ENCODE results near the gene ZBTB20.

The ZBTB20 gene

GRCh38 chr3:114903213-114903612 is 243.9 kb downstream of the ZBTB20 start:
- Mint-ChIP-seq H3K27me3 (ENCODE audit: low read depth) (no peaks in the 10 kb centered on the region), H3K9me3 (no peaks in the 10 kb centered on the region), H3K4me3 (no peak overlapping the region), H3K36me3 (ENCODE audit: low read depth) (no peaks in the 10 kb centered on the region), H3K27ac (no peak overlapping the region), H3K4me1 (ENCODE audit: low read depth) (no peaks in the 10 kb centered on the region)

GRCh38 chr3:114902691-114903101 is 244.4 kb downstream of the ZBTB20 start:
- H3K27ac Mint-ChIP-seq: no peak overlapping the region
- no peaks in the 10 kb centered on the region for H3K36me3 Mint-ChIP-seq (ENCODE audit: low read depth)
- H3K4me1 Mint-ChIP-seq (ENCODE audit: low read depth): no peaks in the 10 kb centered on the region
- no peaks in the 10 kb centered on the region for H3K27me3 Mint-ChIP-seq (ENCODE audit: low read depth)
- H3K4me3 Mint-ChIP-seq: no peak overlapping the region
- H3K9me3 Mint-ChIP-seq: no peaks in the 10 kb centered on the region

- no peaks in the 10 kb centered on the region for H3K9me3 Mint-ChIP-seq
- no peak overlapping the region for H3K4me3 Mint-ChIP-seq
- no peaks in the 10 kb centered on the region for H3K4me1 Mint-ChIP-seq (ENCODE audit: low read depth)
Measured at GRCh38 chr3:114900908-114901307, 246.2 kb downstream of the ZBTB20 start.

GRCh38 chr3:114899186-114899931 is 247.7 kb downstream of the ZBTB20 start:
- no peaks in the 10 kb centered on the region for H3K9me3 Mint-ChIP-seq
- H3K27ac Mint-ChIP-seq: no peak overlapping the region

More at GRCh38 chr3:114900908-114901307, 246.2 kb downstream of the ZBTB20 start:
- no peaks in the 10 kb centered on the region for H3K36me3 Mint-ChIP-seq (ENCODE audit: low read depth)
- H3K27ac Mint-ChIP-seq: no peak overlapping the region
- H3K27me3 Mint-ChIP-seq (ENCODE audit: low read depth): no peaks in the 10 kb centered on the region

GRCh38 chr3:114896978-114897377 is 250.1 kb downstream of the ZBTB20 start:
- H3K9me3 Mint-ChIP-seq: no peaks in the 10 kb centered on the region
- H3K27me3 Mint-ChIP-seq (ENCODE audit: low read depth): no peaks in the 10 kb centered on the region
- no peak overlapping the region for H3K27ac Mint-ChIP-seq
- no peaks in the 10 kb centered on the region for H3K36me3 Mint-ChIP-seq (ENCODE audit: low read depth)
- no peak overlapping the region for H3K4me3 Mint-ChIP-seq
- no peaks in the 10 kb centered on the region for H3K4me1 Mint-ChIP-seq (ENCODE audit: low read depth)

More at GRCh38 chr3:114899186-114899931, 247.7 kb downstream of the ZBTB20 start:
- no peaks in the 10 kb centered on the region for H3K4me1 Mint-ChIP-seq (ENCODE audit: low read depth)
- H3K27me3 Mint-ChIP-seq (ENCODE audit: low read depth): no peaks in the 10 kb centered on the region
- no peaks in the 10 kb centered on the region for H3K36me3 Mint-ChIP-seq (ENCODE audit: low read depth)
- H3K4me3 Mint-ChIP-seq: no peak overlapping the region

- no peaks in the 10 kb centered on the region for H3K9me3 Mint-ChIP-seq
- no peaks in the 10 kb centered on the region for H3K27me3 Mint-ChIP-seq (ENCODE audit: low read depth)
- no peaks in the 10 kb centered on the region for H3K4me1 Mint-ChIP-seq (ENCODE audit: low read depth)
- H3K36me3 Mint-ChIP-seq (ENCODE audit: low read depth): no peaks in the 10 kb centered on the region
- no peak overlapping the region for H3K27ac Mint-ChIP-seq
- no peak overlapping the region for H3K4me3 Mint-ChIP-seq
Measured at GRCh38 chr3:114893361-114893760, 253.7 kb downstream of the ZBTB20 start.

GRCh38 chr3:114892880-114893279 is 254.2 kb downstream of the ZBTB20 start:
- H3K27ac Mint-ChIP-seq: no peak overlapping the region
- H3K27me3 Mint-ChIP-seq (ENCODE audit: low read depth): no peaks in the 10 kb centered on the region
- no peaks in the 10 kb centered on the region for H3K4me1 Mint-ChIP-seq (ENCODE audit: low read depth)
- no peak overlapping the region for H3K4me3 Mint-ChIP-seq
- H3K9me3 Mint-ChIP-seq: no peaks in the 10 kb centered on the region
- H3K36me3 Mint-ChIP-seq (ENCODE audit: low read depth): no peaks in the 10 kb centered on the region

GRCh38 chr3:114892131-114892879 is 254.8 kb downstream of the ZBTB20 start:
- H3K27me3 Mint-ChIP-seq (ENCODE audit: low read depth): no peaks in the 10 kb centered on the region
- no peak overlapping the region for H3K27ac Mint-ChIP-seq
- no peak overlapping the region for H3K4me3 Mint-ChIP-seq
- no peaks in the 10 kb centered on the region for H3K4me1 Mint-ChIP-seq (ENCODE audit: low read depth)
- no peaks in the 10 kb centered on the region for H3K9me3 Mint-ChIP-seq
- H3K36me3 Mint-ChIP-seq (ENCODE audit: low read depth): no peaks in the 10 kb centered on the region

- H3K27ac Mint-ChIP-seq: no peak overlapping the region
Measured at GRCh38 chr3:114887806-114888205, 259.3 kb downstream of the ZBTB20 start.

GRCh38 chr3:114886905-114887304 is 260.2 kb downstream of the ZBTB20 start:
- H3K36me3 Mint-ChIP-seq (ENCODE audit: low read depth): no peaks in the 10 kb centered on the region
- H3K27me3 Mint-ChIP-seq (ENCODE audit: low read depth): no peaks in the 10 kb centered on the region
- no peak overlapping the region for H3K4me3 Mint-ChIP-seq
- H3K9me3 Mint-ChIP-seq: no peaks in the 10 kb centered on the region
- no peak overlapping the region for H3K27ac Mint-ChIP-seq
- no peaks in the 10 kb centered on the region for H3K4me1 Mint-ChIP-seq (ENCODE audit: low read depth)

More at GRCh38 chr3:114887806-114888205, 259.3 kb downstream of the ZBTB20 start:
- Mint-ChIP-seq H3K27me3 (ENCODE audit: low read depth) (no peaks in the 10 kb centered on the region), H3K36me3 (ENCODE audit: low read depth) (no peaks in the 10 kb centered on the region), H3K4me3 (no peak overlapping the region), H3K9me3 (no peaks in the 10 kb centered on the region), H3K4me1 (ENCODE audit: low read depth) (no peaks in the 10 kb centered on the region)

GRCh38 chr3:114884213-114884923 is 262.7 kb downstream of the ZBTB20 start:
- Mint-ChIP-seq H3K9me3 (no peaks in the 10 kb centered on the region), H3K4me3 (no peak overlapping the region), H3K27ac (no peak overlapping the region), H3K27me3 (ENCODE audit: low read depth) (no peaks in the 10 kb centered on the region), H3K36me3 (ENCODE audit: low read depth) (no peaks in the 10 kb centered on the region), H3K4me1 (ENCODE audit: low read depth) (peaks cover 3% of the 10 kb centered on the region)

- H3K27me3 Mint-ChIP-seq (ENCODE audit: low read depth): no peaks in the 10 kb centered on the region
- H3K27ac Mint-ChIP-seq: no peak overlapping the region
- no peak overlapping the region for H3K4me3 Mint-ChIP-seq
- H3K9me3 Mint-ChIP-seq: no peaks in the 10 kb centered on the region
- H3K4me1 Mint-ChIP-seq (ENCODE audit: low read depth): peaks cover 3% of the 10 kb centered on the region
- no peaks in the 10 kb centered on the region for H3K36me3 Mint-ChIP-seq (ENCODE audit: low read depth)
Measured at GRCh38 chr3:114880078-114880477, 267.0 kb downstream of the ZBTB20 start.

- Mint-ChIP-seq H3K9me3 (no peaks in the 10 kb centered on the region), H3K36me3 (ENCODE audit: low read depth) (no peaks in the 10 kb centered on the region), H3K4me3 (no peak overlapping the region), H3K27ac (no peak overlapping the region), H3K4me1 (ENCODE audit: low read depth) (peaks cover 3% of the 10 kb centered on the region), H3K27me3 (ENCODE audit: low read depth) (no peaks in the 10 kb centered on the region)
Measured at GRCh38 chr3:114879059-114880031, 267.7 kb downstream of the ZBTB20 start.
